Endothelial cell of umbilical vein (primary cell): ENCODE data around the gene RBP4. TPM values are rescaled to one million over a fixed set of nuclear protein-coding genes. Genes with fewer than 3 reads are reported as not detected.

Experiments used
- BruUV-seq: library from RNA; stranded (reverse); fragments of 400-500 nt; replicated peaks from 2 replicates; lab custom pipeline; 2021; lab: Mats Ljungman, UMichigan
- CTCF ChIA-PET: fragments of 300-600, 350-600 bp; sonication (Branson Sonifier 250); formaldehyde crosslinking; loops from one replicate; lab custom pipeline; 2021; ENCODE audit warnings: antibody characterized with exemption, inconsistent platforms; lab: Charles Lee
- POLR2A ChIA-PET: fragments of 300-600, 350-600 bp; sonication (Branson Sonifier 250); formaldehyde crosslinking; loops from one replicate; lab custom pipeline; 2021; ENCODE audit warnings: antibody characterized with exemption, inconsistent platforms; lab: Charles Lee
- DNase-seq: peaks from one replicate; pipeline ENCODE4 v3.0.0-alpha.2; 2011; ENCODE audit warnings: low read depth, low spot score
- FAIRE-seq: peaks from 2 replicates; lab custom pipeline; 2011; peaks lifted over from hg19 to GRCh38; lab: Jason Lieb, UNC
- H2AFZ ChIP-seq: 2 replicates; pipeline ENCODE4 v1.6.0; 2012; ENCODE audit warnings: low read depth, low read length, control low read depth, inconsistent platforms
- H3K27ac ChIP-seq: 2 replicates; pipeline ENCODE4 v1.5.1; 2011; ENCODE audit warnings: low read depth, mild to moderate bottlenecking, control low read depth, low read length, moderate library complexity; ENCODE audit not compliant: insufficient read depth
- H3K27me3 ChIP-seq, 2 experiments: 2 replicates each; pipeline versions ENCODE4 v1.6.0 to v1.6.1; 2011; ENCODE audit warnings: low read length in 2 of 2, mixed read lengths in 1 of 2; ENCODE audit not compliant: control insufficient read depth in 2 of 2, insufficient read depth in 2 of 2
- H3K36me3 ChIP-seq, 2 experiments: 2 replicates in 1 of 2; 3 replicates in 1 of 2; pipeline ENCODE4 v1.5.1; 2011; ENCODE audit warnings: low read length in 2 of 2, mild to moderate bottlenecking in 1 of 2, moderate library complexity in 1 of 2; ENCODE audit not compliant: control insufficient read depth in 2 of 2, insufficient read depth in 2 of 2; ENCODE audit errors: extremely low read depth in 1 of 2
- H3K4me1 ChIP-seq: 3 replicates; pipeline ENCODE4 v1.5.1; 2011; ENCODE audit warnings: mild to moderate bottlenecking, low read length; ENCODE audit not compliant: control insufficient read depth, insufficient read depth; ENCODE audit errors: extremely low read depth
- H3K4me2 ChIP-seq: 2 replicates; pipeline ENCODE4 v1.6.1; 2011; ENCODE audit warnings: low read length, control low read depth, mixed read lengths; ENCODE audit not compliant: insufficient read depth
- H3K4me3 ChIP-seq, 3 experiments: fragments of 200-600 bp in 1 of 3; sonication (generic), shearing (Covaris generic) in 1 of 3; replicated peaks in 1 of 3; 2 replicates each; pipeline ENCODE4 v1.5.1; 2011 to 2016; ENCODE audit warnings: control low read depth in 3 of 3, low read length in 3 of 3, mild to moderate bottlenecking in 2 of 3, inconsistent platforms in 1 of 3, low read depth in 1 of 3, moderate library complexity in 1 of 3; ENCODE audit not compliant: insufficient read depth in 1 of 3
- H3K79me2 ChIP-seq: 2 replicates; pipeline ENCODE4 v1.6.0; 2012; ENCODE audit warnings: low read length, inconsistent platforms; ENCODE audit not compliant: control insufficient read depth, insufficient read depth
- H3K9ac ChIP-seq: replicated peaks from 2 replicates; pipeline ENCODE3; 2011; ENCODE audit warnings: low read length, control low read depth; ENCODE audit not compliant: insufficient read depth; ENCODE audit errors: extremely low read depth
- H3K9me1 ChIP-seq: replicated peaks from 3 replicates; pipeline ENCODE4 v1.6.0; 2011; ENCODE audit warnings: mild to moderate bottlenecking, low read length; ENCODE audit not compliant: control insufficient read depth, insufficient read depth; ENCODE audit errors: extremely low read depth
- H3K9me3 ChIP-seq: replicated peaks from 2 replicates; pipeline ENCODE4 v1.5.1; 2012; ENCODE audit warnings: low read length, inconsistent platforms; ENCODE audit not compliant: control insufficient read depth, insufficient read depth
- H4K20me1 ChIP-seq: replicated peaks from 2 replicates; pipeline ENCODE3; 2011; ENCODE audit warnings: mild to moderate bottlenecking, low read length; ENCODE audit not compliant: control insufficient read depth, insufficient read depth; ENCODE audit errors: extremely low read depth
- CTCF ChIP-seq, 2 donors: IDR thresholded peaks; 1 replicate in 1 of 2; 2 replicates in 1 of 2; pipeline ENCODE4 v1.5.1; 2011; ENCODE audit warnings: low read length in 2 of 2, mild to moderate bottlenecking in 2 of 2, moderate library complexity in 2 of 2, control low read depth in 1 of 2, inconsistent platforms in 1 of 2, low read depth in 1 of 2; ENCODE audit not compliant: insufficient read depth in 1 of 2; ENCODE audit errors: extremely low read depth in 1 of 2
- EZH2 ChIP-seq: IDR thresholded peaks from 2 replicates; pipeline ENCODE4 v1.6.1; 2012; ENCODE audit warnings: borderline replicate concordance, low read depth, mild to moderate bottlenecking, moderate library complexity, low read length, inconsistent platforms; ENCODE audit not compliant: severe bottlenecking
- FOS ChIP-seq: IDR thresholded peaks from 2 replicates; pipeline ENCODE4 v1.6.1; 2011; ENCODE audit warnings: mild to moderate bottlenecking, low read length, moderate library complexity, borderline replicate concordance; ENCODE audit not compliant: insufficient read depth
- GATA2 ChIP-seq: IDR thresholded peaks from 2 replicates; pipeline ENCODE4 v1.7.0; 2011; ENCODE audit warnings: low read depth, mild to moderate bottlenecking, moderate library complexity, mixed read lengths, low read length; ENCODE audit not compliant: insufficient read length, insufficient read depth
- JUN ChIP-seq: IDR thresholded peaks from 2 replicates; pipeline ENCODE4 v1.6.1; 2011; ENCODE audit warnings: borderline replicate concordance, low read depth; ENCODE audit not compliant: insufficient read length, insufficient read depth
- MAX ChIP-seq: IDR thresholded peaks from 2 replicates; pipeline ENCODE4 v1.6.1; 2011; ENCODE audit not compliant: insufficient read depth, insufficient read length
- MYC ChIP-seq: IDR thresholded peaks from one replicate; pipeline ENCODE4 v1.6.1; 2011; ENCODE audit warnings: mild to moderate bottlenecking, low read depth, low read length
- POLR2A ChIP-seq: IDR thresholded peaks from 2 replicates; pipeline ENCODE4 v1.6.1; 2012; ENCODE audit warnings: low read depth, mild to moderate bottlenecking, control low read depth, low read length
- POLR2AphosphoS5 ChIP-seq: IDR thresholded peaks from 2 replicates; pipeline ENCODE4 v1.6.1; 2012; ENCODE audit warnings: low read depth, mild to moderate bottlenecking, control low read depth, low read length, moderate library complexity; ENCODE audit not compliant: insufficient read depth
- dilution Hi-C: fragments of 300-500 bp; cut with MboI; formaldehyde crosslinking; loops from one replicate; pipeline ENCODE4 v1.15.0; 2019; ENCODE audit warnings: low sequenced_read_pairs; ENCODE audit not compliant: extremely low pct_ligation_motif_present
- intact Hi-C: fragments of 100-400 bp; cut with micrococcal nuclease; formaldehyde crosslinking; loops from one replicate; pipeline ENCODE4 v1.10.0; 2022
- polyA plus RNA-seq, 4 experiments: library from polyadenylated mRNA; depleted of rRNA in 3 of 4; stranded (reverse) in 3 of 4; unstranded in 1 of 4; fragments of >200 nt; gene quantifications; 2 replicates each; pipeline versions ENCODE4 v1.2.1 to v1.2.3, GENCODE V29; 2011 to 2012; ENCODE audit warnings: missing spikeins in 1 of 4
- total RNA-seq: library from RNA; stranded (reverse); gene quantifications from 2 replicates; pipeline ENCODE4 v1.2.3, GENCODE V29; 2021

RBP4 gene
- total and polyA plus RNA-seq, 2 donors (not counting 3 experiments of a cell fraction or from before 2014, with no cell fraction given) = not detected

GRCh38 chr10:93553482-93554315 lies 47.3 kb downstream of the RBP4 start:
- no peak overlapping the region for H3K4me2 ChIP-seq
- peaks cover 11% of the 10 kb centered on the region for H3K4me1 ChIP-seq
- no peak overlapping the region for H3K9ac ChIP-seq
- no peaks in the 10 kb centered on the region for H3K9me1 ChIP-seq
- H3K4me3 ChIP-seq = no peak overlapping the region
- ChIA-PET CTCF (interaction anchor here (0.7 to 6.0 kb wide), 11 partner anchors 11 to 305 kb away, joined by 3 to 239 read pairs (median 7); partner anchors contain the start of genes CEP55 and FRA10AC1), POLR2A (no interaction called here)
- no peak overlapping the region for H3K27ac ChIP-seq
- DNase-seq (no peak), FAIRE-seq (no peak)
- no TSS peak for BruUV-seq
- no peak for TF ChIP-seq GATA2
- TF ChIP-seq MYC = no peak
- no peak for TF ChIP-seq FOS
- TF ChIP-seq EZH2 = no peak
- TF ChIP-seq POLR2AphosphoS5 = no peak
- intact Hi-C loops = loop anchor here (2.0 kb wide), 1 partner anchor 367 kb away; no protein-coding TSS in a partner anchor
- H3K36me3 ChIP-seq = no peaks in the 10 kb centered on the region
- H3K9me3 ChIP-seq = no peaks in the 10 kb centered on the region
- dilution Hi-C loops = no loop called here
- H2AFZ ChIP-seq = no peak overlapping the region
- no peaks in the 10 kb centered on the region for H3K79me2 ChIP-seq
- H4K20me1 ChIP-seq = no peaks in the 10 kb centered on the region
- no peaks in the 10 kb centered on the region for H3K27me3 ChIP-seq

- BruUV-seq = no TSS peak
- H3K4me2 ChIP-seq = no peak overlapping the region
- H4K20me1 ChIP-seq = no peaks in the 10 kb centered on the region
- no peak for TF ChIP-seq MAX
- TF ChIP-seq MYC = no peak
- TF ChIP-seq GATA2 = no peak
- TF ChIP-seq POLR2A = no peak
- TF ChIP-seq EZH2 = no peak
- no peak for TF ChIP-seq CTCF (IDR thresholded peaks at IDR 0.05; ENCODE audit: extremely low read depth in 1 of 2, insufficient read depth in 1 of 2, low read depth in 1 of 2, low read length in 2 of 2)
- TF ChIP-seq POLR2AphosphoS5 = no peak
- TF ChIP-seq JUN = no peak
- TF ChIP-seq FOS = no peak
- H3K9me1 ChIP-seq = no peaks in the 10 kb centered on the region
- no peak overlapping the region for H3K4me3 ChIP-seq
- H3K79me2 ChIP-seq = no peaks in the 10 kb centered on the region
- H3K9ac ChIP-seq = no peak overlapping the region
- H3K36me3 ChIP-seq = no peaks in the 10 kb centered on the region
- intact Hi-C loops = no loop called here
- POLR2A ChIA-PET = no interaction called here
- no peak for FAIRE-seq
- H2AFZ ChIP-seq = no peak overlapping the region
- no peaks in the 10 kb centered on the region for H3K9me3 ChIP-seq
- H3K27ac ChIP-seq = no peak overlapping the region
- no peaks in the 10 kb centered on the region for H3K27me3 ChIP-seq
- peaks cover 20% of the 10 kb centered on the region for H3K4me1 ChIP-seq
- CTCF ChIA-PET = interaction anchor here (0.7 to 6.0 kb wide), 7 partner anchors 9 to 306 kb away, joined by 3 to 239 read pairs (median 3); no protein-coding TSS in a partner anchor
- dilution Hi-C loops = no loop called here
- no peak for DNase-seq
Measured at GRCh38 chr10:93552780-93553179, 48.3 kb downstream of the RBP4 start.
